Nephron progenitor cell (in vitro differentiated cells): ENCODE results near the gene ABR.

Source experiments
- DNase-seq: peaks from one replicate; pipeline ENCODE4 v3.0.0; 2021
- H3K27ac Mint-ChIP-seq: 2 replicates; pipeline ENCODE4 v1.8.0; 2021; ENCODE audit warnings: mild to moderate bottlenecking, moderate library complexity, mixed read lengths
- H3K27me3 Mint-ChIP-seq: 2 replicates; pipeline ENCODE4 v1.8.0; 2021; ENCODE audit warnings: mild to moderate bottlenecking, low read depth, mixed read lengths; ENCODE audit not compliant: poor library complexity
- H3K36me3 Mint-ChIP-seq: 2 replicates; pipeline ENCODE4 v1.8.0; 2021; ENCODE audit warnings: low read depth, mixed read lengths
- H3K4me1 Mint-ChIP-seq: 2 replicates; pipeline ENCODE4 v1.8.0; 2021; ENCODE audit warnings: mixed read lengths
- H3K4me3 Mint-ChIP-seq: 2 replicates; pipeline ENCODE4 v1.8.0; 2021; ENCODE audit warnings: mild to moderate bottlenecking, moderate library complexity, mixed read lengths
- H3K9me3 Mint-ChIP-seq: 2 replicates; pipeline ENCODE4 v1.8.0; 2021; ENCODE audit warnings: mild to moderate bottlenecking, moderate library complexity, mixed read lengths
- CTCF ChIP-seq: fragments of 200-600 bp; sonication (generic); IDR thresholded peaks from 2 replicates; pipeline ENCODE4 v1.5.0; 2021; ENCODE audit warnings: antibody characterized with exemption

Gene ABR

DNA sequence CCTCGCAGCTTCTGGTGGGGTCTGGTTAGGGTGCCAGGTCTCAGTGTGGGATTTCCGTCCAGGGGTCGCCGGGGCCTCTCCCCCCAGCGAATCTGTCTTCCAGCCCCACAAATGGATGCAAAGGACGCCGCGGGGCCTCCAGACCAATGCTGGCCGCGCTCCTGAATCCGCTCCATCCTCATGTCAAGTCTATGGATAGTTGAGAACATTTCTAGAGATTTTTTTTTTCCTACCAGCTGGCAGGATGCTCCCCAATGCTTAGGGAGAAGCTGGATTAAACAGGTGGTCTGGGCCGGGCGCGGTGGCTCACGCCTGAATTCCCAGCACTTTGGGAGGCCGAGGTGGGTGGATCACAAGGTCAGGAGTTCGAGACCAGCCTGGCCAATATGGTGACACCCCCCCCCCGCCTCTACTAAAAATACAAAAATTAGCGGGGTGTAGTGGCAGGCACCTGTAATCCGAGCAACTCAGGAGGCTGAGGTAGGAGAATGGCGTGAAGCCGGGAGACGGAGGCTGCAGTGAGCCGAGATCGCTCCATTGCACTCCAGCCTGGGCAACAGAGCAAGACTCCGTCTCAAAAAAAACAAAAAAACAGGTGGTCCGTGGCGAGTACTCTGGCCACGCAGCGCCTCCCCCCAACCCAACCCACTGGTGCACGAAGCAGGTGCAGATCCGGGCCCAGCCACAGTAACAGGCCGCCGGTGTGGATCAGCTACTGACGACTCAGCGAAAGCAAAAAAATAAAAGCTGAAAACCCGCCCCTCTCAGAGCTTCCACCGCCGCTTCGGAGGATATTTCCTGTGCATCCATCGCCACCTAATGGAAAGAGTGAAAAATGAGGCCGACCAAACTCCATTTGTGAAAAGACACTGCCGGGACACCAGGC, 199.1 kb downstream of the ABR start:
- Mint-ChIP-seq H3K9me3 (no peaks in the 10 kb centered on the region), H3K4me3 (peak overlapping the region; percentile 87), H3K27ac (peak overlapping the region; percentile 89), H3K36me3 (peaks cover 3% of the 10 kb centered on the region), H3K4me1 (peaks cover 41% of the 10 kb centered on the region), H3K27me3 (peaks cover 14% of the 10 kb centered on the region)
- TF ChIP-seq CTCF = peak; percentile 62
- DNase-seq = peak; percentile 72

DNA sequence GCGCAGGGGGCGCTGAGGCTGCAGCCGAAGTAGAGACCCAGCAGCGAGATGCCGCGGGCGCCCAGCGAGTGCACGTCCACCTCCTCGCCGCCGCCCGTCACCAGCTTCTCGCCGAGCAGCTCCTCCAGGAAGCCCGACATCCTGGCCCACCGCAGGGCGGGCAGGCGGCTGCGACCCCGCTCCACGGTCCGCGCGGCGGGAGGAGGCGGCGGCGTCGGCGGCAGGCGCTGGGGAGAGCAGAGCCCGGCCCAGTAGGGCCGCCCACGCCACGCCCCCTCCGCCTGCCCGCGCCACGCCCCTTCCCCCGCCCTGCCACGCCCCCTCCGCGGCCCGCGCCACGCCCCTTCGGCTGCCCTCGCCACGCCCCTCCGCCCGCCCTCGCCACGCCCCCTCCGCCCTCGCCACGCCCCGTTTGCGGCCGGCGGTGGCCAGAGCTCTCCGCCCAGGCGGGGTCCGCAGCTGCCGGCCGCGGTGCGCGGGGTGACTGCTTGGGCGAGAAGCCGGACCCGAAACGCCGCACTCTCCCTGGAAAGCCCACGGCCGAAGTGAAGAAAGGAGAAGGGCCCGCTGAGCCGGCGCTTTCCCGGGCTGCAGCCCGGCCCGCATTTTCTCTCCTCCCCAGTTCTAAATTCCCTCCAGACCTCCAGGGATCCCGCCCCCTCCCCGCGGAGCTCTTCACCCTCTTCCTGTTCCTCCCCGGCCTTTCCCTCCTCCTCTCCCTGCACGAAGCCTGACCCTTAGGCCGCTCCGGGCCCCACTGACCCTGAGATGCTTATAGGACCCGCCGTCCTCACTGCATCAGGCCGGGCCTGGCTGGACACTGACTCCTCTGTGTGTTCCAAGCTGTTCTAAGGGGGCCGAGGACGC, 200.0 kb downstream of the ABR start, which contains the start of gene NXN:
Gene NXN, minus strand, starts transcription at position 238 of the 867 bp plus-strand sequence.
- Mint-ChIP-seq H3K27ac (peak within 1 kb of the TSS; percentile 90), H3K4me1 (peaks cover 47% of the 10 kb centered on the region), H3K36me3 (peaks cover 11% of the 10 kb centered on the region), H3K27me3 (peaks cover 8% of the 10 kb centered on the region), H3K9me3 (no peaks in the 10 kb centered on the region), H3K4me3 (peak within 1 kb of the TSS; percentile 93)
- TF ChIP-seq CTCF = no peak
- DNase-seq = peak; percentile 97

- Mint-ChIP-seq H3K9me3 (no peaks in the 10 kb centered on the region), H3K4me3 (peak overlapping the region; percentile 60), H3K36me3 (peaks cover 14% of the 10 kb centered on the region), H3K4me1 (peaks cover 47% of the 10 kb centered on the region), H3K27ac (no peak overlapping the region), H3K27me3 (peaks cover 8% of the 10 kb centered on the region)
- DNase-seq = no peak
- TF ChIP-seq CTCF = no peak
Measured at GRCh38 chr17:979212-979538, 200.6 kb downstream of the ABR start.

- H3K9me3 Mint-ChIP-seq = peaks cover under 1% of the 10 kb centered on the region
- H3K27ac Mint-ChIP-seq = peak overlapping the region; percentile 81
- H3K4me3 Mint-ChIP-seq = peak overlapping the region; percentile 93
- H3K36me3 Mint-ChIP-seq = peaks cover 17% of the 10 kb centered on the region
- H3K4me1 Mint-ChIP-seq = peaks cover 49% of the 10 kb centered on the region
- no peak for TF ChIP-seq CTCF
- peak; percentile 71 for DNase-seq
- peaks cover 8% of the 10 kb centered on the region for H3K27me3 Mint-ChIP-seq
Measured at GRCh38 chr17:978103-979093, 201.4 kb downstream of the ABR start.

GRCh38 chr17:977166-977565, 202.6 kb downstream of the ABR start:
- no peak for DNase-seq
- no peak overlapping the region for H3K27ac Mint-ChIP-seq
- peaks cover 9% of the 10 kb centered on the region for H3K9me3 Mint-ChIP-seq
- no peak for TF ChIP-seq CTCF
- peaks cover 4% of the 10 kb centered on the region for H3K27me3 Mint-ChIP-seq
- H3K4me3 Mint-ChIP-seq = peak overlapping the region; percentile 93
- peaks cover 49% of the 10 kb centered on the region for H3K4me1 Mint-ChIP-seq
- peaks cover 28% of the 10 kb centered on the region for H3K36me3 Mint-ChIP-seq
